Measurements from ENCODE around the gene TENM3.

- no peak for TF ChIP-seq CTCF (IDR thresholded peaks at IDR 0.05; ENCODE audit: poor library complexity)
- no peak for TF ChIP-seq EZH2 (IDR thresholded peaks at IDR 0.05; ENCODE audit: borderline replicate concordance)
- TF ChIP-seq EZH2phosphoT487 (IDR thresholded peaks at IDR 0.05; ENCODE audit: low read depth, severe bottlenecking, unreplicated experiment): no peak
Observed at GRCh38 chr4:182554736-182555135, 311.5 kb downstream of the TENM3 start.

All from hepatocyte (in vitro differentiated cells).